Measurements from ENCODE around the gene PREB. TPM values are rescaled to one million over a fixed set of nuclear protein-coding genes. Genes with fewer than 3 reads are reported as not detected.

PREB gene
- total RNA-seq, 1 experiment from 2014 or later = 35.7 TPM

GRCh38 chr2:27109083-27109482 is 25.4 kb downstream of the PREB start:
- no peak overlapping the region for H3K4me2 ChIP-seq
- no peak overlapping the region for H3K4me3 ChIP-seq
- intact Hi-C loops (cut with micrococcal nuclease; ENCODE audit: unreplicated experiment) = no loop called here
- no peaks in the 10 kb centered on the region for H3K79me2 ChIP-seq (ENCODE audit: low read depth)
- TF ChIP-seq, protein P1, sequence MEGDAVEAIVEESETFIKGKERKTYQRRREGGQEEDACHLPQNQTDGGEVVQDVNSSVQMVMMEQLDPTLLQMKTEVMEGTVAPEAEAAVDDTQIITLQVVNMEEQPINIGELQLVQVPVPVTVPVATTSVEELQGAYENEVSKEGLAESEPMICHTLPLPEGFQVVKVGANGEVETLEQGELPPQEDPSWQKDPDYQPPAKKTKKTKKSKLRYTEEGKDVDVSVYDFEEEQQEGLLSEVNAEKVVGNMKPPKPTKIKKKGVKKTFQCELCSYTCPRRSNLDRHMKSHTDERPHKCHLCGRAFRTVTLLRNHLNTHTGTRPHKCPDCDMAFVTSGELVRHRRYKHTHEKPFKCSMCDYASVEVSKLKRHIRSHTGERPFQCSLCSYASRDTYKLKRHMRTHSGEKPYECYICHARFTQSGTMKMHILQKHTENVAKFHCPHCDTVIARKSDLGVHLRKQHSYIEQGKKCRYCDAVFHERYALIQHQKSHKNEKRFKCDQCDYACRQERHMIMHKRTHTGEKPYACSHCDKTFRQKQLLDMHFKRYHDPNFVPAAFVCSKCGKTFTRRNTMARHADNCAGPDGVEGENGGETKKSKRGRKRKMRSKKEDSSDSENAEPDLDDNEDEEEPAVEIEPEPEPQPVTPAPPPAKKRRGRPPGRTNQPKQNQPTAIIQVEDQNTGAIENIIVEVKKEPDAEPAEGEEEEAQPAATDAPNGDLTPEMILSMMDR (conservative IDR thresholded peaks at IDR 0.05) = no peak
- no peak for TF ChIP-seq EZH2 (IDR thresholded peaks at IDR 0.05; ENCODE audit: low read depth)
- H3F3A ChIP-seq (ENCODE audit: insufficient read depth, low read depth) = no peaks in the 10 kb centered on the region
- H3K4me1 ChIP-seq (replicated peaks; ENCODE audit: insufficient read depth) = no peaks in the 10 kb centered on the region
- ChIA-PET CTCF (no interaction called here), POLR2A (ENCODE audit: unreplicated experiment) (no interaction called here)
- BruUV-seq (replicated peaks) = no TSS peak
- no peaks in the 10 kb centered on the region for H3K9me3 ChIP-seq (ENCODE audit: insufficient read depth, low read depth)
- no peak overlapping the region for H2AFZ ChIP-seq
- H4K20me1 ChIP-seq (ENCODE audit: insufficient read depth) = no peaks in the 10 kb centered on the region
- DNase-seq = no peak
- H3K27ac ChIP-seq = no peak overlapping the region
- H3K36me3 ChIP-seq (ENCODE audit: low read depth) = no peaks in the 10 kb centered on the region
- H3K9me2 ChIP-seq (ENCODE audit: insufficient read depth) = no peaks in the 10 kb centered on the region
- no peaks in the 10 kb centered on the region for H3K27me3 ChIP-seq (ENCODE audit: insufficient read depth, low read depth)

DNA sequence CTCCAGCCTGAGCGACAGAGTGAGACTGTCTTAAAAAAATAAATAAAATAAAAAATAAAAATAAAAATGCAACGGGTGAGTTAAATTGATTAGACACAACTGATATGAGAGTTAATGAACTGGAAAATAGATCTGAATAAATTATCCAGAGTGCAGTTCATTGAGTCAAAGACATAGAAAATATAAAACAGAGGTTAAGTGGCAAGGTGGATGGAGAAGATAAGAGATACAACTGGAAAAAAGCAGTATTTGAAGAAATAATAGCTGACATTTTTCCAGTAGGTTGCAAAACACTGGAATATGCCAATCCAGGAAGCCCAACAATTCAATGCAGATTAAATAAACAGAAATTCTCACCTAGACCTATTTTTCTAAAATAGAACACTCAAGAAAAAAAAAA is 26.2 kb downstream of the PREB start:
- BruUV-seq (replicated peaks) = no TSS peak
- Histone ChIP-seq H4K20me1 (ENCODE audit: insufficient read depth) (no peaks in the 10 kb centered on the region), H3K9me3 (ENCODE audit: insufficient read depth, low read depth) (no peaks in the 10 kb centered on the region), H3K4me1 (replicated peaks; ENCODE audit: insufficient read depth) (no peaks in the 10 kb centered on the region), H3K27me3 (ENCODE audit: insufficient read depth, low read depth) (no peaks in the 10 kb centered on the region), H2AFZ (no peak overlapping the region), H3K36me3 (ENCODE audit: low read depth) (no peaks in the 10 kb centered on the region), H3F3A (ENCODE audit: insufficient read depth, low read depth) (no peaks in the 10 kb centered on the region), H3K79me2 (ENCODE audit: low read depth) (no peaks in the 10 kb centered on the region), H3K27ac (no peak overlapping the region), H3K9me2 (ENCODE audit: insufficient read depth) (no peaks in the 10 kb centered on the region), H3K4me2 (no peak overlapping the region), H3K4me3 (no peak overlapping the region)
- intact Hi-C loops (cut with micrococcal nuclease; ENCODE audit: unreplicated experiment) = no loop called here
- DNase-seq = no peak
- CTCF ChIA-PET = no interaction called here
- POLR2A ChIA-PET (ENCODE audit: unreplicated experiment) = interaction anchor here (0.5 kb wide), 1 partner anchor 61 kb away, joined by 29 read pairs; no protein-coding TSS in a partner anchor
- TF ChIP-seq EZH2 (IDR thresholded peaks at IDR 0.05; ENCODE audit: low read depth) = no peak
- TF ChIP-seq, protein P1 (conservative IDR thresholded peaks at IDR 0.05) = no peak

DNA sequence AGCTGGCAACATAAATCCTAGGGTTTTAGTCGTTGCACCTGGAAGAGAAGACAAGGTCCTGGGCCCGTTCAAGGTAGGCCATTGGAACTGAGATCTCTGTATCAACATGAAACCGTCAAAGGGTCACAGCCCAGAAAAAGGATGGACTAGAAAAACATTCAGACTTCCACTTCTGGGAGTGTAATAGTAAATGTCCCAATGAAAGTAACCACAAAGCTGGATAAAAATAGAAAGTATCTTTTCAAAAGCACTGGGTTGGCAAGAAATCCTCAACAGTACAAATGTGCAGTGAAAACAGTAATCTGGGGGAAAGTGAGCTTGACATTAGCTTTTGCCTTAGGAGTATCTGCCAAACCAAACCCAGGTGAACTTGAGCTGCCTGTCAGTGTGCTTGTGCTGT is 28.5 kb downstream of the PREB start:
- ChIA-PET CTCF (no interaction called here), POLR2A (ENCODE audit: unreplicated experiment) (no interaction called here)
- intact Hi-C loops (cut with micrococcal nuclease; ENCODE audit: unreplicated experiment) = no loop called here
- H3K9me2 ChIP-seq (ENCODE audit: insufficient read depth) = no peaks in the 10 kb centered on the region
- no peaks in the 10 kb centered on the region for H3K4me1 ChIP-seq (replicated peaks; ENCODE audit: insufficient read depth)
- no peak overlapping the region for H3K4me3 ChIP-seq
- no peak overlapping the region for H3K27ac ChIP-seq
- H3F3A ChIP-seq (ENCODE audit: insufficient read depth, low read depth) = no peaks in the 10 kb centered on the region
- H4K20me1 ChIP-seq (ENCODE audit: insufficient read depth) = no peaks in the 10 kb centered on the region
- no peak for TF ChIP-seq EZH2 (IDR thresholded peaks at IDR 0.05; ENCODE audit: low read depth)
- TF ChIP-seq, protein P1 (conservative IDR thresholded peaks at IDR 0.05) = no peak
- no TSS peak for BruUV-seq (replicated peaks)
- DNase-seq = no peak
- H3K4me2 ChIP-seq = no peak overlapping the region
- no peak overlapping the region for H2AFZ ChIP-seq
- H3K79me2 ChIP-seq (ENCODE audit: low read depth) = no peaks in the 10 kb centered on the region
- no peaks in the 10 kb centered on the region for H3K27me3 ChIP-seq (ENCODE audit: insufficient read depth, low read depth)
- no peaks in the 10 kb centered on the region for H3K36me3 ChIP-seq (ENCODE audit: low read depth)
- no peaks in the 10 kb centered on the region for H3K9me3 ChIP-seq (ENCODE audit: insufficient read depth, low read depth)
